Rectal smooth muscle tissue (tissue), 1 donor: ENCODE data around the gene UFC1.

Source experiments
- H3K27ac ChIP-seq: one replicate; pipeline ENCODE4 v1.7.0; 2013; ENCODE audit warnings: low read depth, low read length, inconsistent platforms
- H3K27me3 ChIP-seq: one replicate; pipeline ENCODE4 v1.7.0; 2013; ENCODE audit warnings: low read length; ENCODE audit not compliant: control insufficient read depth, insufficient read depth
- H3K36me3 ChIP-seq: one replicate; pipeline ENCODE4 v1.7.0; 2013; ENCODE audit warnings: low read length; ENCODE audit not compliant: control insufficient read depth, insufficient read depth
- H3K4me1 ChIP-seq: one replicate; pipeline ENCODE4 v1.7.0; 2013; ENCODE audit warnings: low read length; ENCODE audit not compliant: control insufficient read depth, insufficient read depth
- H3K4me3 ChIP-seq: one replicate; pipeline ENCODE4 v1.7.0; 2013; ENCODE audit warnings: low read length
- H3K9ac ChIP-seq: one replicate; pipeline ENCODE4 v1.7.0; 2013; ENCODE audit warnings: low read length

Gene UFC1

DNA sequence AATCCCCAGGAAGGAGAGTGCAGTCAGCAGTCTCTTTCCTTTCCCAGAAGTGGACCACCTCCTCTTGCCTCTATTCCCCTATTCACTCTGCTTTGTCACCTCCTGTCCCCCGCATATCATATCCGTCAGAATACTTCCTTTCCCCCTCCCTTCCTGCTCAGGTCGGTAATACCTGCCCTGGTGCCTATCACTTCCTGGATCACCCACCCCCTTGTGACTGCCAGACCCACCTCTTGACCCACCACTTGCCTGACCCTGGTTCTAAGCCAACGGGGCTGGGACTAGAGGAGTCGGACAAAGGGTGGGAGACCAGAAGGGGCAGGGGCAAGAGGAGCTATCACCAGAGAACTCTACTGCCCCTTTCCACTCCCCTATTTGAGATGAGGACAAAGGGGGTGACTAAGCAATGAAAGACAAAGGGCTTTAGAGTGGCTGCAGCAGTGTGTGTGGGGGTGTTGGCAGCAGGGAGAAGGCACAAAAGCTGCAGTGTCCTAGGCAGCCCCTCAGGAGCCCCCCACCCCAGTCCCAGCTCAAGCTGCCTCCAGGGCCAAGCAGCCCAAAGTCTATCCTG is 46.7 kb downstream of the UFC1 start:
- H3K9ac ChIP-seq = peak overlapping the region; percentile 6
- peak overlapping the region; percentile 98 for H3K27ac ChIP-seq
- peaks cover 44% of the 10 kb centered on the region for H3K4me1 ChIP-seq
- no peaks in the 10 kb centered on the region for H3K27me3 ChIP-seq
- H3K4me3 ChIP-seq = peak overlapping the region; percentile 62
- no peaks in the 10 kb centered on the region for H3K36me3 ChIP-seq

DNA sequence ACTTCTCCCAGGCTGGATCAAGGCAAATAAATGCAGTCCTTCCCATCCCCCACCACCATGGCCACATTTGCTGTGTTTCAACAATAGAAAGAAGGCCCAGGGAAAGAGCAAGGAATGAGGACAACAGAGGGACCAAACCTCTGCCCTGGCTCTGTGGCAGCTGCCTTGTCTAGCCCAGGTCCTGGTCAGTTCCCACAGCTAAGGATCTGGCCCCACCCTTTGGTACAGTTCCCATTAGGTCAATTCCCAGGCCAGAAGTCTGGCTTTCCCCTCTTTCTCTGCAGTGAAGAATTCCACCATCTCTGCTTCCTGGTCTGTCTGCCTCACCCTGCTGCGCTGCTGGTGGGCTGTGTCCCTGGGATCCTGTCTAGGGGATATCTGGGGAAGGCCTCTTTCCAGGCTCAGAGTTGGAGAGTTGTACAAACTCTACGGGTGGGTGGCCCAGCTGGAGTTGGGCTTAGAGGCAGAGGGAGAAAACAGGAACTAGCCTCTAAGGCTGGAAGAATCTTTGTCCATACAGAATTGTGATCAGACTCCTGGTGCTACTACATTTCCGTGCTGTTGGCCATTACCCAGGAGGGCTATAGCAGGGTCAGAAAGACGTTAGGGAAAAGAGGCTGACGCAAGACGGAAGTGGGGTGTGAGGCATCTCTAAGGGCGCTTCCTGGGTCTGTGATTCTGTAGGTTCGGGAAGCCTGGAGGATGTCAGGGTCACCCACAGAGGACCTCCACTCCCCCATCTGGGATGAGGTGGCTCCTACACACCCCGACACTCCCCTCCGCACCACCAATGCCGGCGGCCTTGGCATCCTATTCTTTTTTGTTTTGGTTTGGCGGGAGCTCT is 47.4 kb downstream of the UFC1 start:
- Histone ChIP-seq H3K27me3 (no peaks in the 10 kb centered on the region), H3K4me3 (peak overlapping the region; percentile 62), H3K9ac (no peak overlapping the region), H3K36me3 (peaks cover under 1% of the 10 kb centered on the region), H3K4me1 (peaks cover 44% of the 10 kb centered on the region), H3K27ac (peak overlapping the region; percentile 98)

DNA sequence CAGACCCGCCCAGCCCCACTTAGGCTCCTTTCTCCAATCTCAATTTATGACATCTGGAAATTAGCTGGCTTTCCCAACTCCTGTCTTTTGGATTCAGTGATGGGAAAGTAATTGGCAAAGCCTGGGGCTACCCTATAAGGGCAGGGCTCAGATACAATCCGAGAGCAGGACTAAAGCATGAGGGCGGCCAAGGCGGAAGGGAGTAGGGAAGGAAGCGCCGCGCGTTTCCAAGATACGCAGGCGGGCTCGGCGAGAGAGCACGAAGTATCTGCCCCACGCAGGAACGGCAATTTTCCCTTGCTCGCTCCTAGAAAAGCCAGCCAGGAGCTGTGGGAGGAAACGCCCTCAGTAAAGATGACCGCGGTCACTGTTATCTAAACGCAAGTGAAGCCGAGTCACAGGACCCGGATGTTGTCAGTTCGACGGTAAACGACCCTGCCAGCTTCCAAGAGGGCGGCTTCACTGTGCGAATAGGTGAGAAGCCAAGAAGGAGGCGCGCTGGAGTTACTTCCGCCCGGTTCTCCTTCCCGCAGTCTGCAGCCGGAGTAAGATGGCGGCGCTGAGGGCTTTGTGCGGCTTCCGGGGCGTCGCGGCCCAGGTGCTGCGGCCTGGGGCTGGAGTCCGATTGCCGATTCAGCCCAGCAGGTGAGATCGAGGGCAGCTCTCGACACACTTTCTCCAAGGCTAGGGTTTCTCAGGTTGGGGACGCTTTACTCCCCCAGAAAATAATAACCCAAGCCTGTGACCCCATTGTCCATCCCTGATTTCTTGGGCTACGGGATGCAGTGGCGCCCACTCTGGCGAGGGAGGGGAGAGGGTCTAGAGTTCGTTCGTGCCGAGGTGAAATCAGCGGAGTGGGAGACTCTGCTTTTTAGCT is 48.3 kb downstream of the UFC1 start, which contains the start of gene NDUFS2:
TSS of gene NDUFS2 (plus strand) at position 532 of the 877 bp plus-strand sequence. CDS start at position 551, 19 bp downstream.
- peaks cover 41% of the 10 kb centered on the region for H3K4me1 ChIP-seq

DNA sequence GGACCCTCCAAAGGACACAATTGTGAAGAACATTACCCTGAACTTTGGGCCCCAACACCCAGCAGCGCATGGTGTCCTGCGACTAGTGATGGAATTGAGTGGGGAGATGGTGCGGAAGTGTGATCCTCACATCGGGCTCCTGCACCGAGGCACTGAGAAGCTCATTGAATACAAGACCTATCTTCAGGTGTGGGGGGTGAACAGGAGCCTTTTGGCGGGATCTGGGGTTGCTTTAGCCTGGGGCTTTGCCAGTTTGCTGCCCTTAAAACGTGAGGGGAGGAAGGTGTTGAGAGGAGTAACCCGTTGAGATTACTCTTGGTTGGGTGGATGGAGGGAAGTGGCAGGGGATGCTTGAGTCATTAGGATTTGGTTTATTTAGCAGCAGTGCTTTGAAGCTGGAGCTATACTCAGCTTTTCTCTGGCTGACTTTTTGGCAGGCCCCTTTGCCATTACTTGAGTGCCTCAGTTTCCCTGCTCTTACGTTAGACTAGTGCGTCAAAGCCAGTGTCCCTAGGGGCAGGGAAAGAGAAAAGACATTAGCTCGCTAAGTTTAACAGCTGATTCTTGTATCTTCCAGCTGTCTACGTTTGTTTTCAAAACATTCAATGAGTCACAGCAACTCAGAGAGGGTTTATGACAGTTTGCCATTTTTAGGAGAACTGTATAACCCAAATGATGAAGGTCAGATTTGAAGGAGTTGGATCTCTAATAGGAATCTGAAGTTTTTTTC is 52.8 kb downstream of the UFC1 start:
- no peak overlapping the region for H3K4me3 ChIP-seq
- peaks cover 4% of the 10 kb centered on the region for H3K4me1 ChIP-seq
- H3K9ac ChIP-seq = no peak overlapping the region
- H3K27ac ChIP-seq = peak overlapping the region; percentile 68
- H3K36me3 ChIP-seq = peaks cover 31% of the 10 kb centered on the region
- H3K27me3 ChIP-seq = no peaks in the 10 kb centered on the region

More for the DNA sequence above, 48.3 kb downstream of the UFC1 start, which contains the start of gene NDUFS2:
- peaks cover 6% of the 10 kb centered on the region for H3K36me3 ChIP-seq
- H3K9ac ChIP-seq = peak within 1 kb of the TSS; percentile 95
- peak within 1 kb of the TSS; percentile 98 for H3K27ac ChIP-seq
- no peaks in the 10 kb centered on the region for H3K27me3 ChIP-seq
- peak within 1 kb of the TSS; percentile 98 for H3K4me3 ChIP-seq

DNA sequence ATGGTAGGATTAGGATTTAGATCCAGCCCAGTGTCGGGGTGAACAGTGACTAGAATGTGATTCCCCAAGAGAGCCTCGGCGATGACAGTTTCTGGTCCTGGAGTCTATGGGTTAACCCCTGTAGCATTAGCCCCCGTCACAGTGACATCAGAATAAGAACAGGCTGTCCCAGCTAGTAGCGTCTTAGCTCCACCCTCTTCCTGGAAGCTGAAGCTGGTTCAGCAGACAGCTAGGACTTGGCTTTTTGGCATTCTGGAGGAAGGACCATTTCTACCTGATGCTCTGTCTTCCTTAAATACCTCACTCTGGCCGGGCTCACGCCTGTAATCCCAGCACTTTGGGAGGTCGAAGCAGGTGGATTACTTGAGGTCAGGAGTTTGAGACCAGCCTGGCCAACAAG is 53.4 kb downstream of the UFC1 start:
- Histone ChIP-seq H3K27me3 (no peaks in the 10 kb centered on the region), H3K27ac (peak overlapping the region; percentile 68), H3K4me1 (peaks cover 4% of the 10 kb centered on the region), H3K9ac (no peak overlapping the region), H3K36me3 (peaks cover 34% of the 10 kb centered on the region), H3K4me3 (no peak overlapping the region)
